GM12878 (cell line): ENCODE data around the gene AMBRA1. TPM values are rescaled to one million over a fixed set of nuclear protein-coding genes. Genes with fewer than 3 reads are reported as not detected.

Source experiments
- ATAC-seq: fragments of 200-7000 bp; cut with Tn5 transposase; 3 replicates; pipeline ENCODE4 v1.9.1; 2020; ENCODE audit warnings: mild to moderate bottlenecking, moderate library complexity
- BruUV-seq: library from RNA; stranded (reverse); fragments of 400-500 nt; replicated peaks from 2 replicates; lab custom pipeline; 2021; lab: Mats Ljungman, UMichigan
- CTCF ChIA-PET: fragments of 300-600 bp; sonication (Branson Sonifier 250); formaldehyde crosslinking; extraction: SDS; loops from one replicate; lab custom pipeline; 2021; ENCODE audit warnings: inconsistent platforms; lab: Yijun Ruan, JAX
- POLR2A ChIA-PET: fragments of 350-600 bp; formaldehyde crosslinking; extraction: SDS; loops from one replicate; lab custom pipeline; 2021; ENCODE audit warnings: inconsistent platforms; lab: Charles Lee
- RAD21 ChIA-PET: fragments of 300-600 bp; sonication (Branson Sonifier 250); formaldehyde crosslinking; loops from one replicate; lab custom pipeline; 2023; ENCODE audit warnings: antibody characterized with exemption; ENCODE audit not compliant: unreplicated experiment; lab: Charles Lee
- SMC1A ChIA-PET: fragments of 300-600 bp; sonication (Branson Sonifier 250); formaldehyde crosslinking; loops from one replicate; lab custom pipeline; 2023; ENCODE audit not compliant: unreplicated experiment, uncharacterized antibody; lab: Charles Lee
- DNase-seq: peaks from one replicate; pipeline ENCODE4 v3.0.0-alpha.2; 2011; ENCODE audit warnings: low read depth, low spot score
- FAIRE-seq: peaks from 3 replicates; lab custom pipeline; 2011; peaks lifted over from hg19 to GRCh38; lab: Jason Lieb, UNC
- H2AFZ ChIP-seq: 2 replicates; pipeline ENCODE4 v1.6.0; 2011; ENCODE audit warnings: low read depth, low read length, control low read depth; ENCODE audit not compliant: control insufficient read depth
- H3K27ac ChIP-seq: 2 replicates; pipeline ENCODE4 v1.5.1; 2011; ENCODE audit warnings: control low read depth; ENCODE audit not compliant: control insufficient read depth, insufficient read depth
- H3K27me3 ChIP-seq, 2 experiments: replicated peaks in 1 of 2; 2 replicates each; pipeline versions ENCODE4 v1.6.0 to v1.6.1; 2011; ENCODE audit warnings: low read length in 1 of 2; ENCODE audit not compliant: control insufficient read depth in 2 of 2, insufficient read depth in 2 of 2
- H3K36me3 ChIP-seq, 2 experiments: 2 replicates each; pipeline ENCODE4 v1.5.1; 2011; ENCODE audit warnings: low read length in 1 of 2; ENCODE audit not compliant: control insufficient read depth in 2 of 2, insufficient read depth in 2 of 2
- H3K4me1 ChIP-seq: 2 replicates; pipeline ENCODE4 v1.6.1; 2011; ENCODE audit warnings: mild to moderate bottlenecking, low read length, moderate library complexity, mixed read lengths; ENCODE audit not compliant: control insufficient read depth, insufficient read depth
- H3K4me2 ChIP-seq: 2 replicates; pipeline ENCODE4 v1.6.0; 2011; ENCODE audit warnings: control low read depth; ENCODE audit not compliant: control insufficient read depth, insufficient read depth
- H3K4me3 ChIP-seq: fragments of 200-600 bp; sonication (generic); 2 replicates; pipeline ENCODE4 v1.5.1; 2016
- H3K79me2 ChIP-seq: 2 replicates; pipeline ENCODE4 v1.6.0; 2011; ENCODE audit warnings: low read length; ENCODE audit not compliant: control insufficient read depth, insufficient read depth
- H3K9ac ChIP-seq: 2 replicates; pipeline ENCODE4 v1.8.0; 2011; ENCODE audit warnings: low read length, control low read depth, mixed read lengths; ENCODE audit not compliant: control insufficient read depth, insufficient read depth
- H3K9me3 ChIP-seq: replicated peaks from 3 replicates; pipeline ENCODE4 v1.5.1; 2011; ENCODE audit warnings: mild to moderate bottlenecking, low read length; ENCODE audit not compliant: control insufficient read depth, insufficient read depth
- H4K20me1 ChIP-seq: 2 replicates; pipeline ENCODE4 v1.6.0; 2011; ENCODE audit not compliant: control insufficient read depth, insufficient read depth
- EGR1 ChIP-seq, 2 experiments: IDR thresholded peaks; 1 replicate in 1 of 2; 2 replicates in 1 of 2; pipeline ENCODE4 v1.6.1; 2011 to 2012; ENCODE audit warnings: low read depth in 2 of 2, low read length in 2 of 2, borderline replicate concordance in 1 of 2, mild to moderate bottlenecking in 1 of 2, moderate library complexity in 1 of 2
- FOXK2 ChIP-seq: fragments of 450-650 bp; IDR thresholded peaks from 2 replicates; pipeline ENCODE4 v1.6.1; 2017; ENCODE audit warnings: mild to moderate bottlenecking, moderate library complexity
- LARP7 ChIP-seq: fragments of 450-650 bp; IDR thresholded peaks from 2 replicates; pipeline ENCODE4 v1.6.1; 2017; ENCODE audit warnings: mild to moderate bottlenecking
- MTA3 ChIP-seq: IDR thresholded peaks from 2 replicates; pipeline ENCODE4 v1.6.1; 2012; ENCODE audit warnings: low read length, inconsistent platforms, borderline replicate concordance
- SP1 ChIP-seq: IDR thresholded peaks from one replicate; pipeline ENCODE4 v1.6.1; 2011; ENCODE audit warnings: low read depth, low read length
- TAF1 ChIP-seq: IDR thresholded peaks from 2 replicates; pipeline ENCODE4 v1.6.1; 2011; ENCODE audit warnings: mild to moderate bottlenecking, low read depth, low read length, borderline replicate concordance
- TCF3 ChIP-seq: IDR thresholded peaks from 2 replicates; pipeline ENCODE4 v1.6.1; 2012; ENCODE audit warnings: low read depth, mild to moderate bottlenecking, low read length, borderline replicate concordance; ENCODE audit not compliant: insufficient read depth
- WGBS: methylation state at CpG from one replicate; pipeline ENCODE4 v1.1.6; 2016; ENCODE audit warnings: low lambda C conversion rate; ENCODE audit not compliant: insufficient replicate concordance, insufficient coverage; ENCODE audit errors: missing lambda C conversion rate; 5-methylcytosine and 5-hydroxymethylcytosine counted together
- in situ Hi-C: fragments of 300-500 bp; cut with MboI; formaldehyde crosslinking; loops from 9 replicates; pipeline ENCODE4 v1.14.3; 2018; ENCODE audit warnings: mixed read lengths
- intact Hi-C: fragments of 100-400 bp; cut with micrococcal nuclease; formaldehyde crosslinking; loops from one replicate; pipeline ENCODE4 v1.14.2; 2022; ENCODE audit not compliant: unreplicated experiment
- polyA plus RNA-seq, 11 experiments: library from polyadenylated mRNA; depleted of rRNA in 4 of 11; unstranded in 6 of 11; stranded (reverse) in 5 of 11; fragments of >200 nt; fragmentation: Nextera tagmentation in 4 of 11; fragmentation: Illumina TruSeq in 1 of 11; extraction: Ambion mirVana in 4 of 11; extraction: Trizol in 1 of 11; gene quantifications; 1 replicate in 1 of 11; 2 replicates in 10 of 11; pipeline versions ENCODE4 v1.2.1 to v1.2.3, GENCODE V29; 2011 to 2016; ENCODE audit warnings: inconsistent platforms in 2 of 11, missing spikeins in 2 of 11, low read depth in 1 of 11
- total RNA-seq, 4 experiments: library from RNA; depleted of rRNA in 3 of 4; stranded (reverse); fragments of >200 nt in 3 of 4; fragmentation: Illumina TruSeq in 1 of 4; extraction: Trizol in 1 of 4; gene quantifications; 2 replicates each; pipeline versions ENCODE4 v1.2.1 to v1.2.3, GENCODE V29; 2013 to 2021
- TF ChIP-seq, protein P1 (sequence below): fragments of 450-650 bp; IDR thresholded peaks from 2 replicates; pipeline ENCODE4 v1.6.1; 2016; ENCODE audit warnings: mild to moderate bottlenecking, moderate library complexity, borderline replicate concordance
- TF ChIP-seq, protein P2 (sequence below): IDR thresholded peaks from 2 replicates; pipeline ENCODE4 v1.6.1; 2012; ENCODE audit warnings: low read depth, low read length, improper control_type of control experiment
- TF ChIP-seq, protein P3 (sequence below): fragments of 450-650 bp; IDR thresholded peaks from 2 replicates; pipeline ENCODE4 v1.6.1; 2017; ENCODE audit warnings: mild to moderate bottlenecking, low read depth, inconsistent platforms; ENCODE audit not compliant: poor library complexity, severe bottlenecking
- TF ChIP-seq, protein P4 (sequence below): IDR thresholded peaks from 2 replicates; pipeline ENCODE4 v1.6.1; 2012; ENCODE audit warnings: low read depth, low read length, improper control_type of control experiment

Gene AMBRA1
- total and polyA plus RNA-seq, 10 of the 15 experiments (the other 5 are each of a cell fraction or from before 2014, with no cell fraction given): 0.57 to 34.3 (median 13.7) TPM

DNA sequence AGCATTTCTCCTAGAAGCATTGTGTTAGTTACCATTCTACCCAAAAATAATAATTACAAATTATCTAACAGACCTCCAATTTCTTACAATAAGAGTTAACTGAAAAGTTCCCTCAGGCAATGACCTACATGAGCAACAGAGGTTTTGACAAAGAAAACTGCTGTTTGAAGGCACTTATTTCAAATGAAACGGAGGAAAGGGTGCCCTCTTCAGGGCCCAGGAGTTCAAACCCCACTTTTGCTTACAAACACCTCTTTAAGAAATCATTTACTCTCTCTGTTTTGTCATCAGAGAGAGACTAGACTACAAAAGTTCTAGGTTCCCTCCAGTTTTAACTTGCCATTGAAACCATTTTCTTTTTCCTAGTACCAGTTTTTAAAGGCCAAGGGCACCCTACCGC lies 56.7 kb downstream of the AMBRA1 start (continued):
- TF ChIP-seq, protein P1, sequence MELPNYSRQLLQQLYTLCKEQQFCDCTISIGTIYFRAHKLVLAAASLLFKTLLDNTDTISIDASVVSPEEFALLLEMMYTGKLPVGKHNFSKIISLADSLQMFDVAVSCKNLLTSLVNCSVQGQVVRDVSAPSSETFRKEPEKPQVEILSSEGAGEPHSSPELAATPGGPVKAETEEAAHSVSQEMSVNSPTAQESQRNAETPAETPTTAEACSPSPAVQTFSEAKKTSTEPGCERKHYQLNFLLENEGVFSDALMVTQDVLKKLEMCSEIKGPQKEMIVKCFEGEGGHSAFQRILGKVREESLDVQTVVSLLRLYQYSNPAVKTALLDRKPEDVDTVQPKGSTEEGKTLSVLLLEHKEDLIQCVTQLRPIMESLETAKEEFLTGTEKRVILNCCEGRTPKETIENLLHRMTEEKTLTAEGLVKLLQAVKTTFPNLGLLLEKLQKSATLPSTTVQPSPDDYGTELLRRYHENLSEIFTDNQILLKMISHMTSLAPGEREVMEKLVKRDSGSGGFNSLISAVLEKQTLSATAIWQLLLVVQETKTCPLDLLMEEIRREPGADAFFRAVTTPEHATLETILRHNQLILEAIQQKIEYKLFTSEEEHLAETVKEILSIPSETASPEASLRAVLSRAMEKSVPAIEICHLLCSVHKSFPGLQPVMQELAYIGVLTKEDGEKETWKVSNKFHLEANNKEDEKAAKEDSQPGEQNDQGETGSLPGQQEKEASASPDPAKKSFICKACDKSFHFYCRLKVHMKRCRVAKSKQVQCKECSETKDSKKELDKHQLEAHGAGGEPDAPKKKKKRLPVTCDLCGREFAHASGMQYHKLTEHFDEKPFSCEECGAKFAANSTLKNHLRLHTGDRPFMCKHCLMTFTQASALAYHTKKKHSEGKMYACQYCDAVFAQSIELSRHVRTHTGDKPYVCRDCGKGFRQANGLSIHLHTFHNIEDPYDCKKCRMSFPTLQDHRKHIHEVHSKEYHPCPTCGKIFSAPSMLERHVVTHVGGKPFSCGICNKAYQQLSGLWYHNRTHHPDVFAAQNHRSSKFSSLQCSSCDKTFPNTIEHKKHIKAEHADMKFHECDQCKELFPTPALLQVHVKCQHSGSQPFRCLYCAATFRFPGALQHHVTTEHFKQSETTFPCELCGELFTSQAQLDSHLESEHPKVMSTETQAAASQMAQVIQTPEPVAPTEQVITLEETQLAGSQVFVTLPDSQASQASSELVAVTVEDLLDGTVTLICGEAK: no peak
- no peak for TF ChIP-seq LARP7
- TF ChIP-seq FOXK2: no peak
- TF ChIP-seq EGR1 (IDR thresholded peaks at IDR 0.05; ENCODE audit: borderline replicate concordance in 1 of 2, low read depth in 2 of 2, low read length in 2 of 2): no peak

DNA sequence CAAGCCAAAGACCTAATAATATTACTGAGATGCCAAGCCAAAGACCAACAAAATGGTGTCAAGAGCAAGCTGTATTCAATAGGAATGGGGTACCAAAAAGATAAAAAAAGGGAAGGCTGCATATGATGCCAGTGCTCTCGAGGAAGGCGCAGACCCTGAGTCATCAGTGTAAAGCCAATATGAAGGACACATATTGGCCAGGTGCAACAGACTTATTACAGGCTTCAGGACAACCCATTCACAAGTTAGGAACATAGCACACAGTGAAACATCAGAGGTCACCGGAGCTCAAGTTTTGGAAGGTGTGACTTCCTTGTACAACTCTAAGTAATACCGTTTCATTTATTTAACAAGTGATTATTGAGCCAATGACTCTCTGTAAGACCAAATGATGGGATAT lies 58.1 kb downstream of the AMBRA1 start:
- no peaks in the 10 kb centered on the region for H3K27me3 ChIP-seq
- no peaks in the 10 kb centered on the region for H3K4me1 ChIP-seq
- no peak overlapping the region for H2AFZ ChIP-seq
- ChIA-PET SMC1A (interaction anchor here (0.8 to 5.0 kb wide), 13 partner anchors 9 to 183 kb away, joined by 3 to 27 read pairs (median 3); no protein-coding TSS in a partner anchor), RAD21 (interaction anchor here (1.0 to 3.3 kb wide), 3 partner anchors 46 to 147 kb away, joined by 3 to 15 read pairs (median 5); no protein-coding TSS in a partner anchor), POLR2A (interaction anchor here (0.6 kb wide), 2 partner anchors 46 to 112 kb away, joined by 3 to 7 read pairs; no protein-coding TSS in a partner anchor), CTCF (interaction anchor here (0.8 to 5.3 kb wide), 14 partner anchors 12 to 182 kb away, joined by 3 to 39 read pairs (median 4); partner anchors contain the start of genes ATG13, CHRM4 and HARBI1)
- no peak overlapping the region for H3K4me2 ChIP-seq
- no peak for FAIRE-seq
- WGBS: 96% methylated on average over 4 of the region's 4 CpGs
- H3K79me2 ChIP-seq: peaks cover 22% of the 10 kb centered on the region
- TF ChIP-seq, protein P2, sequence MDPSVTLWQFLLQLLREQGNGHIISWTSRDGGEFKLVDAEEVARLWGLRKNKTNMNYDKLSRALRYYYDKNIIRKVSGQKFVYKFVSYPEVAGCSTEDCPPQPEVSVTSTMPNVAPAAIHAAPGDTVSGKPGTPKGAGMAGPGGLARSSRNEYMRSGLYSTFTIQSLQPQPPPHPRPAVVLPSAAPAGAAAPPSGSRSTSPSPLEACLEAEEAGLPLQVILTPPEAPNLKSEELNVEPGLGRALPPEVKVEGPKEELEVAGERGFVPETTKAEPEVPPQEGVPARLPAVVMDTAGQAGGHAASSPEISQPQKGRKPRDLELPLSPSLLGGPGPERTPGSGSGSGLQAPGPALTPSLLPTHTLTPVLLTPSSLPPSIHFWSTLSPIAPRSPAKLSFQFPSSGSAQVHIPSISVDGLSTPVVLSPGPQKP: no peak
- no peak for TF ChIP-seq SP1
- TF ChIP-seq TCF3: no peak
- TF ChIP-seq, protein P3, sequence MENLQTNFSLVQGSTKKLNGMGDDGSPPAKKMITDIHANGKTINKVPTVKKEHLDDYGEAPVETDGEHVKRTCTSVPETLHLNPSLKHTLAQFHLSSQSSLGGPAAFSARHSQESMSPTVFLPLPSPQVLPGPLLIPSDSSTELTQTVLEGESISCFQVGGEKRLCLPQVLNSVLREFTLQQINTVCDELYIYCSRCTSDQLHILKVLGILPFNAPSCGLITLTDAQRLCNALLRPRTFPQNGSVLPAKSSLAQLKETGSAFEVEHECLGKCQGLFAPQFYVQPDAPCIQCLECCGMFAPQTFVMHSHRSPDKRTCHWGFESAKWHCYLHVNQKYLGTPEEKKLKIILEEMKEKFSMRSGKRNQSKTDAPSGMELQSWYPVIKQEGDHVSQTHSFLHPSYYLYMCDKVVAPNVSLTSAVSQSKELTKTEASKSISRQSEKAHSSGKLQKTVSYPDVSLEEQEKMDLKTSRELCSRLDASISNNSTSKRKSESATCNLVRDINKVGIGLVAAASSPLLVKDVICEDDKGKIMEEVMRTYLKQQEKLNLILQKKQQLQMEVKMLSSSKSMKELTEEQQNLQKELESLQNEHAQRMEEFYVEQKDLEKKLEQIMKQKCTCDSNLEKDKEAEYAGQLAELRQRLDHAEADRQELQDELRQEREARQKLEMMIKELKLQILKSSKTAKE: no peak
- no peak for TF ChIP-seq MTA3
- TF ChIP-seq, protein P4, sequence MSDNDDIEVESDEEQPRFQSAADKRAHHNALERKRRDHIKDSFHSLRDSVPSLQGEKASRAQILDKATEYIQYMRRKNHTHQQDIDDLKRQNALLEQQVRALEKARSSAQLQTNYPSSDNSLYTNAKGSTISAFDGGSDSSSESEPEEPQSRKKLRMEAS: no peak
- TF ChIP-seq TAF1: no peak
- H3K27ac ChIP-seq: no peak overlapping the region
- H3K9me3 ChIP-seq: no peaks in the 10 kb centered on the region
- no peak for ATAC-seq
- no peak for DNase-seq
- H3K9ac ChIP-seq: no peak overlapping the region
- no TSS peak for BruUV-seq
- H3K4me3 ChIP-seq: no peak overlapping the region
- H4K20me1 ChIP-seq: peaks cover 4% of the 10 kb centered on the region; the same call in 1 of the 2 replicates
- intact Hi-C loops (loop anchor here (10.0 kb wide), 1 partner anchor 291 kb away; no protein-coding TSS in a partner anchor), in situ Hi-C loops (loop anchor here (10.0 kb wide), 1 partner anchor 141 kb away; the partner anchor contains the start of gene CHRM4)
- peaks cover 1 to 4% of the 10 kb centered on the region in 2 experiments for H3K36me3 ChIP-seq
